HCT116 (cell line): Measurements from ENCODE around the gene LY6G5B. TPM values are rescaled to one million over a fixed set of nuclear protein-coding genes. Genes with fewer than 3 reads are reported as not detected.

Experiments
- ATAC-seq: fragments of 200-7000 bp; cut with Tn5 transposase; 2 replicates; pipeline ENCODE4 v1.9.1; 2020; ENCODE audit warnings: mild to moderate bottlenecking, moderate library complexity
- BruUV-seq: library from RNA; stranded (reverse); fragments of 400-500 nt; replicated peaks from 2 replicates; lab custom pipeline; 2021; lab: Mats Ljungman, UMichigan
- CTCF ChIA-PET: fragments of 300-600 bp; sonication (Branson Sonifier 250); formaldehyde crosslinking; loops from one replicate; lab custom pipeline; 2021; ENCODE audit warnings: antibody characterized with exemption; lab: Charles Lee
- POLR2A ChIA-PET: fragments of 300-600, 350-600 bp; sonication (Branson Sonifier 250); formaldehyde crosslinking; loops from one replicate; lab custom pipeline; 2021; ENCODE audit warnings: antibody characterized with exemption; lab: Charles Lee
- RAD21 ChIA-PET, 2 experiments: fragments of 300-600 bp; sonication (Branson Sonifier 250); formaldehyde crosslinking; loops; one replicate each; lab custom pipeline; 2023; ENCODE audit warnings: low total read pairs in 2 of 2; ENCODE audit not compliant: uncharacterized antibody in 2 of 2, unreplicated experiment in 2 of 2, low non-redundant PET in 1 of 2; lab: Charles Lee
- DNase-seq: peaks from one replicate; pipeline ENCODE4 v3.0.0-alpha.2; 2010; ENCODE audit warnings: low read depth, low spot score
- H2AFZ ChIP-seq: fragments of 200-600 bp; shearing (Covaris generic), sonication (generic); 2 replicates; pipeline ENCODE4 v1.6.1; 2017; ENCODE audit warnings: low read depth, mixed run types, mixed read lengths, antibody characterized with exemption, low read length; ENCODE audit not compliant: poor library complexity, severe bottlenecking
- H3K27ac ChIP-seq: 2 replicates; pipeline ENCODE4 v1.5.1; 2012; ENCODE audit warnings: low read depth, low read length
- H3K27me3 ChIP-seq: fragments of 200-600 bp; sonication (generic); 2 replicates; pipeline ENCODE4 v1.6.1; 2016; ENCODE audit warnings: mixed run types, low read length, mixed read lengths; ENCODE audit not compliant: insufficient read depth
- H3K36me3 ChIP-seq, 2 experiments: fragments of 200-500 bp in 1 of 2; fragments of 200-600 bp in 1 of 2; sonication (Bioruptor generic) in 1 of 2; sonication (generic) in 1 of 2; 2 replicates each; pipeline versions ENCODE4 v1.5.1 to v1.6.1; 2014 to 2016; ENCODE audit warnings: low read length in 2 of 2, inconsistent platforms in 1 of 2, mixed read lengths in 1 of 2, mixed run types in 1 of 2; ENCODE audit not compliant: insufficient read depth in 2 of 2, control insufficient read depth in 1 of 2
- H3K4me1 ChIP-seq, 2 experiments: fragments of 200-600 bp in 1 of 2; sonication (generic) in 1 of 2; 2 replicates each; pipeline versions ENCODE4 v1.5.1 to v1.6.1; 2012 to 2017; ENCODE audit warnings: low read length in 2 of 2, inconsistent platforms in 1 of 2, mild to moderate bottlenecking in 1 of 2, mixed read lengths in 1 of 2, mixed run types in 1 of 2, moderate library complexity in 1 of 2; ENCODE audit not compliant: insufficient read depth in 2 of 2, control insufficient read depth in 1 of 2
- H3K4me2 ChIP-seq: fragments of 200-600 bp; sonication (generic); 2 replicates; pipeline ENCODE4 v1.6.1; 2017; ENCODE audit warnings: mixed run types, low read length, mixed read lengths
- H3K4me3 ChIP-seq, 2 experiments: fragments of 200-600 bp in 1 of 2; sonication (generic) in 1 of 2; replicated peaks in 1 of 2; 2 replicates each; pipeline ENCODE4 v1.5.1; 2011 to 2016; ENCODE audit warnings: low read length in 2 of 2, control low read depth in 1 of 2, low read depth in 1 of 2, mild to moderate bottlenecking in 1 of 2, mixed read lengths in 1 of 2, mixed run types in 1 of 2
- H3K79me2 ChIP-seq: fragments of 200-600 bp; sonication (generic); 2 replicates; pipeline ENCODE4 v1.6.1; 2017; ENCODE audit warnings: mild to moderate bottlenecking, mixed run types, low read length, moderate library complexity, mixed read lengths; ENCODE audit not compliant: insufficient read depth
- H3K9ac ChIP-seq: fragments of 200-600 bp; sonication (generic); 2 replicates; pipeline ENCODE4 v1.6.1; 2016; ENCODE audit warnings: low read length, mixed read lengths
- H3K9me2 ChIP-seq: fragments of 200-600 bp; sonication (generic), shearing (Covaris generic); 2 replicates; pipeline ENCODE4 v1.6.1; 2017; ENCODE audit warnings: mixed run types, mild to moderate bottlenecking, moderate library complexity; ENCODE audit not compliant: insufficient read depth
- H3K9me3 ChIP-seq, 2 experiments: fragments of 200-500 bp in 1 of 2; fragments of 200-600 bp in 1 of 2; sonication (Bioruptor generic) in 1 of 2; sonication (generic) in 1 of 2; 2 replicates each; pipeline ENCODE4 v1.6.1; 2014 to 2017; ENCODE audit warnings: low read length in 2 of 2, mixed read lengths in 2 of 2, inconsistent platforms in 1 of 2, low read depth in 1 of 2, mild to moderate bottlenecking in 1 of 2, mixed run types in 1 of 2, moderate library complexity in 1 of 2; ENCODE audit not compliant: control insufficient read depth in 1 of 2, insufficient read depth in 1 of 2
- H4K20me1 ChIP-seq: fragments of 200-600 bp; sonication (generic), shearing (Covaris generic); 2 replicates; pipeline ENCODE4 v1.6.1; 2017; ENCODE audit warnings: mixed run types, mild to moderate bottlenecking, moderate library complexity; ENCODE audit not compliant: insufficient read depth
- ATF3 ChIP-seq: IDR thresholded peaks from 2 replicates; pipeline ENCODE4 v1.6.1; 2012
- CBX3 ChIP-seq: IDR thresholded peaks from 2 replicates; pipeline ENCODE4 v1.6.1; 2012; ENCODE audit warnings: low read depth
- CEBPB ChIP-seq: IDR thresholded peaks from 2 replicates; pipeline ENCODE4 v1.6.1; 2012; ENCODE audit warnings: low read depth
- FOSL1 ChIP-seq: IDR thresholded peaks from 2 replicates; pipeline ENCODE4 v1.6.1; 2012; ENCODE audit warnings: low read depth
- JUND ChIP-seq: IDR thresholded peaks from 2 replicates; pipeline ENCODE4 v1.6.1; 2012
- POLR2A ChIP-seq: IDR thresholded peaks from 2 replicates; pipeline ENCODE4 v1.7.0; 2011; ENCODE audit warnings: borderline replicate concordance; ENCODE audit not compliant: insufficient read depth, insufficient read length; ENCODE audit errors: extremely low read depth
- POLR2AphosphoS5 ChIP-seq: IDR thresholded peaks from 2 replicates; pipeline ENCODE4 v1.6.1; 2011; ENCODE audit warnings: mild to moderate bottlenecking, low read depth, low read length, moderate library complexity
- RAD21 ChIP-seq: IDR thresholded peaks from 2 replicates; pipeline ENCODE4 v1.6.1; 2012; ENCODE audit warnings: low read depth, mild to moderate bottlenecking
- REST ChIP-seq: IDR thresholded peaks from 2 replicates; pipeline ENCODE4 v1.6.1; 2012; ENCODE audit warnings: low read depth
- YY1 ChIP-seq: IDR thresholded peaks from 2 replicates; pipeline ENCODE4 v1.6.1; 2011; ENCODE audit warnings: low read length, low read depth, moderate library complexity, mild to moderate bottlenecking; ENCODE audit not compliant: insufficient replicate concordance; ENCODE audit errors: extremely low read depth
- ZNF274 ChIP-seq: fragments of 200-500 bp; sonication (Bioruptor generic); IDR thresholded peaks from 2 replicates; pipeline ENCODE4 v1.6.1; 2014; ENCODE audit warnings: mild to moderate bottlenecking, low read depth, low read length, inconsistent platforms
- intact Hi-C: fragments of 100-400 bp; cut with micrococcal nuclease; formaldehyde crosslinking; loops from 2 replicates; pipeline ENCODE4 v1.10.0; 2022
- total RNA-seq: library from RNA; stranded (reverse); gene quantifications from one replicate; pipeline ENCODE4 v1.2.1, GENCODE V29; 2021; ENCODE audit not compliant: unreplicated experiment

LY6G5B gene
- total RNA-seq, 1 experiment from 2014 or later: 15.4 TPM

DNA sequence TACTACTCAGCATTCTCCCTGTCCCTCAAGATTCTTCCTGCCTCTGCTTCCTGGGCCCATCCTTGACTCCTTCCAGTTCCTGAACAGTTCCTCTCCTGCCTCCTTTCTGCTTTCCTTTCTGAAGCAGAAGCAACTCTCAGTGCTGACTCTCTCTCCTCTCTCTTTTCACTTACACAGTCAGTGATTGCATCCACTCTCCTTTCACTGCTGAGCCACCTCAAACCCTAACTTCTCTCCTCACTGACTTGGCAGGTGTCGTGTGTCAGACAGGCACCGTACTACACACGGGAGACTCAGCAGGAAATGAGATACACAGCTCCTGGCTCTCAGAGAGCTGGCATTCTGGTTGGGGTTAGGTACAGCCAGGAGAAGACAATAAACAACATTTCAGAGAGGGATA lies 27.8 kb downstream of the LY6G5B start:
- no peak overlapping the region for H3K9ac ChIP-seq
- BruUV-seq: no TSS peak
- H3K4me3 ChIP-seq: no peak overlapping the region
- CTCF ChIA-PET: no interaction called here
- POLR2A ChIA-PET: no interaction called here
- H2AFZ ChIP-seq: no peak overlapping the region
- no peaks in the 10 kb centered on the region for H3K9me2 ChIP-seq
- RAD21 ChIA-PET: no interaction called here
- H4K20me1 ChIP-seq: no peaks in the 10 kb centered on the region
- H3K4me1 ChIP-seq: peaks cover 4 to 8% of the 10 kb centered on the region in 2 experiments; a peak in 2 of 4 replicates
- H3K27me3 ChIP-seq: no peaks in the 10 kb centered on the region
- peaks cover 11% of the 10 kb centered on the region for H3K79me2 ChIP-seq
- H3K36me3 ChIP-seq: peaks cover 0 to 14% of the 10 kb centered on the region in 2 experiments; a peak in 2 of 4 replicates
- ATAC-seq (no peak), DNase-seq (no peak)
- intact Hi-C loops: no loop called here
- no peak overlapping the region for H3K4me2 ChIP-seq
- no peaks in the 10 kb centered on the region for H3K9me3 ChIP-seq
- H3K27ac ChIP-seq: no peak overlapping the region
- no peak for TF ChIP-seq POLR2A
- TF ChIP-seq CEBPB: no peak

DNA sequence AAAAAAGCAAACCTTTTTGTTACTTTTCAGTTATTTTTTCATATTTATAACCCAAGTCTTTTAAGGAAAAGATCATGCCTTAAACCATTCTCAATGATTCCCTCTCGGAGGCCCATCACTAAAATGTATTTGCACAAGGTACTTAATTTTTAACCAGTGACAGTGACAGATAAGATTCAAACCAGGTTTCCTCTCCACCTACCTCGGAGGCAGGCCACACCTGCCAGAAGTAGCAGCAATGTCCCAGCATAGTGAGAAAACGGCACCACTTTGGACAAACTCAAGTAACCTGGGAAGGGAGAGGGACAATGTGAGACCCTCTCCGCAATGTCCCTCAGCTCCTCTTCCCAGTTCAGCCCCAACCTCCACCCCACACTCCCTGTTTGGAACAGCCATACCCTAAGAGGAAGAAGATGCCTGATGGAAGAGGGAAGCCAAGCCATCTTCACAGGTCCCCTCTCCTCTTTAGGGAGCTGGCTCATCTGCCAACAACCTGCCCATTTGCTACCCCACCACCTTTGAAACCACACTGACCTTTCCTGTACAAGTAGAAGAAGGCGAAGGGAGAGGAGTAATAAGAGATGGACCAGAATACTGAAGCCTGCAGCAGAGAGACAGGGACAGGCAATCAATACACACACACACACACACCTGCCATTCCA lies 31.1 kb downstream of the LY6G5B start:
- RAD21 ChIA-PET: no interaction called here
- H3K36me3 ChIP-seq: peaks cover 0 to 8% of the 10 kb centered on the region in 2 experiments; a peak in 2 of 4 replicates
- no peaks in the 10 kb centered on the region for H3K9me2 ChIP-seq
- no peaks in the 10 kb centered on the region for H3K9me3 ChIP-seq
- POLR2A ChIA-PET: no interaction called here
- H3K79me2 ChIP-seq: peaks cover 13% of the 10 kb centered on the region
- ATAC-seq (no peak), DNase-seq (no peak)
- no peak overlapping the region for H3K9ac ChIP-seq
- BruUV-seq: no TSS peak
- CTCF ChIA-PET: no interaction called here
- peaks cover 7 to 15% of the 10 kb centered on the region in 2 experiments; a peak in 3 of 4 replicates for H3K4me1 ChIP-seq
- TF ChIP-seq POLR2A (no peak), JUND (no peak), RAD21 (no peak), ATF3 (no peak), FOSL1 (no peak), CBX3 (no peak), REST (no peak), ZNF274 (no peak), CEBPB (no peak), YY1 (no peak), POLR2AphosphoS5 (no peak)
- no peak overlapping the region for H2AFZ ChIP-seq
- no peak overlapping the region for H3K4me3 ChIP-seq
- no peak overlapping the region for H3K27ac ChIP-seq
- H3K4me2 ChIP-seq: no peak overlapping the region
- no peaks in the 10 kb centered on the region for H4K20me1 ChIP-seq
- intact Hi-C loops: no loop called here
- H3K27me3 ChIP-seq: no peaks in the 10 kb centered on the region
